ENCODE measurements around the gene TMEM184B. TPM values are rescaled to one million over a fixed set of nuclear protein-coding genes. Genes with fewer than 3 reads are reported as not detected.

TMEM184B gene
- total RNA-seq, 4 donors from 2014 or later, result 52.0 to 108 (median 64.9) TPM

GRCh38 chr22:38230916-38231315 is 41.9 kb downstream of the TMEM184B start:
- no peaks in the 10 kb centered on the region for H3K9me3 ChIP-seq
- TF ChIP-seq CTCF (IDR thresholded peaks at IDR 0.05), result no peak
- no peak for TF ChIP-seq EP300 (IDR thresholded peaks at IDR 0.05)
- TF ChIP-seq POLR2A (IDR thresholded peaks at IDR 0.05), result no peak
- no peak for TF ChIP-seq POLR2AphosphoS5 (IDR thresholded peaks at IDR 0.05)
- H3K4me3 ChIP-seq, result no peak overlapping the region
- peak overlapping the region in 3 of 4 donors; percentile 53 to 76 (median 55) for H3K27ac ChIP-seq
- 68 to 82% methylated on average over 7 to 9 of the region's 9 CpGs for WGBS, 2 donors (ENCODE audit: low coverage in 1 of 2)
- H3K4me1 ChIP-seq, result peaks cover 0 to 50% (median 12%) of the 10 kb centered on the region in 3 donors
- no peak for ATAC-seq
- H3K27me3 ChIP-seq, result no peaks in the 10 kb centered on the region
- H3K36me3 ChIP-seq, result peaks cover 0 to 92% of the 10 kb centered on the region in 2 donors

- H3K9me3 ChIP-seq, result no peaks in the 10 kb centered on the region
- H3K4me3 ChIP-seq, result no peak overlapping the region
- TF ChIP-seq POLR2AphosphoS5 (IDR thresholded peaks at IDR 0.05) (no peak), CTCF (IDR thresholded peaks at IDR 0.05) (peak in 3 of 4 experiments; percentile 20 to 56 (median 46))
- H3K4me1 ChIP-seq, result peaks cover 0 to 50% (median 12%) of the 10 kb centered on the region in 3 donors
- ATAC-seq, result no peak
- peak overlapping the region in 3 of 4 donors; percentile 53 to 76 (median 55) for H3K27ac ChIP-seq
- H3K27me3 ChIP-seq, result no peaks in the 10 kb centered on the region
- 56 to 80% methylated on average over 1 to 8 of the region's 15 CpGs for WGBS, 2 donors (ENCODE audit: low coverage in 1 of 2)
- peaks cover 0 to 92% of the 10 kb centered on the region in 2 donors for H3K36me3 ChIP-seq
Measured at GRCh38 chr22:38230108-38230825, 42.5 kb downstream of the TMEM184B start.

GRCh38 chr22:38228873-38229740 is 43.7 kb downstream of the TMEM184B start:
- H3K27ac ChIP-seq, result peak overlapping the region in 3 of 4 donors; percentile 68 to 82 (median 78)
- ATAC-seq, result peak; percentile 78
- H3K27me3 ChIP-seq, result no peaks in the 10 kb centered on the region
- WGBS, 2 donors (ENCODE audit: low coverage in 1 of 2), result 38 to 40% methylated on average over 2 of the region's 14 CpGs
- TF ChIP-seq POLR2A (IDR thresholded peaks at IDR 0.05), result no peak
- TF ChIP-seq CTCF (IDR thresholded peaks at IDR 0.05), result no peak
- TF ChIP-seq POLR2AphosphoS5 (IDR thresholded peaks at IDR 0.05), result peak; percentile 31
- no peak for TF ChIP-seq EP300 (IDR thresholded peaks at IDR 0.05)
- peaks cover 0 to 50% (median 12%) of the 10 kb centered on the region in 3 donors for H3K4me1 ChIP-seq
- no peak overlapping the region for H3K4me3 ChIP-seq
- H3K9me3 ChIP-seq, result no peaks in the 10 kb centered on the region
- H3K36me3 ChIP-seq, result peaks cover 0 to 92% of the 10 kb centered on the region in 2 donors

- Histone ChIP-seq H3K4me3 (no peak overlapping the region), H3K27me3 (no peaks in the 10 kb centered on the region), H3K4me1 (peaks cover 0 to 44% (median 12%) of the 10 kb centered on the region in 3 donors), H3K9me3 (no peaks in the 10 kb centered on the region), H3K27ac (peak overlapping the region in 3 of 4 donors; percentile 68 to 82 (median 78)), H3K36me3 (peaks cover 0 to 92% of the 10 kb centered on the region in 2 donors)
- TF ChIP-seq POLR2AphosphoS5 (IDR thresholded peaks at IDR 0.05) (no peak), EP300 (IDR thresholded peaks at IDR 0.05) (no peak), CTCF (IDR thresholded peaks at IDR 0.05) (no peak), POLR2A (IDR thresholded peaks at IDR 0.05) (no peak)
- WGBS, 2 donors (ENCODE audit: low coverage in 1 of 2), result 58 to 68% methylated on average over 2 of the region's 3 CpGs
- ATAC-seq, result no peak
Measured at GRCh38 chr22:38228326-38228872, 44.4 kb downstream of the TMEM184B start.

Measured in gastroesophageal sphincter (tissue), 4 donors.